PC-9 (cell line): ENCODE measurements around the gene PDE4B.

Experiments
- EZH2 ChIP-seq: fragments of 200-600 bp; sonication (generic); IDR thresholded peaks from 2 replicates; pipeline ENCODE4 v1.8.0; 2017; ENCODE audit warnings: antibody characterized with exemption, low read depth
- TF ChIP-seq, protein P1 (sequence below): fragments of 200-600 bp; sonication (generic); conservative IDR thresholded peaks from 2 replicates; pipeline ENCODE4 v1.6.1; 2017; ENCODE audit warnings: mixed run types, antibody characterized with exemption, mild to moderate bottlenecking, moderate library complexity

DNA sequence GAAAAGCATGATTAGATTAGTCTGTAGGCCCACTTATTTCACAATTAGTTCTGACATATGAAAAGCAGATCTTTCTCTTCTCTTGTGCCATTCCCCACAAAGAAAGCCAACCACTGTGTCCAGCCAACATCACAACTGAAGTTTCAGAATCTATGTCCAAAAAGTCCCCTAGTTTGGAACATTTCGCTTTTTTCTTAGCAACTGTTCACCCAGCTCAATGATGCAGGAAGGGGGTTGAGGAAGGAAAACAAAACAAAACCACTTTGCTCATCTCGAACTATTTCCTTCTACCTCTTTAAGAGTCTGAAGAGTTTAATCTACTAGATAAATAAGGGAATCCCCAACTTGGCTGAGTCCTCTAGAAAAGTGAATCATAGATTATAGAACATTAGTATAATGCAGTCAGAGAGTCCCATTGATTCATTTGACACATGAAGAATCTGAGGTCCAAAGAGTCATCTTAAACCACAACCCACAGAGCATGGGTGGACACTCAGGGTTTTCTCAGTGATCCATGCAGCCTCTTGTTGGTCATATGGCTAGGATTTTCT is 581.9 kb downstream of the PDE4B start:
- TF ChIP-seq, protein P1, sequence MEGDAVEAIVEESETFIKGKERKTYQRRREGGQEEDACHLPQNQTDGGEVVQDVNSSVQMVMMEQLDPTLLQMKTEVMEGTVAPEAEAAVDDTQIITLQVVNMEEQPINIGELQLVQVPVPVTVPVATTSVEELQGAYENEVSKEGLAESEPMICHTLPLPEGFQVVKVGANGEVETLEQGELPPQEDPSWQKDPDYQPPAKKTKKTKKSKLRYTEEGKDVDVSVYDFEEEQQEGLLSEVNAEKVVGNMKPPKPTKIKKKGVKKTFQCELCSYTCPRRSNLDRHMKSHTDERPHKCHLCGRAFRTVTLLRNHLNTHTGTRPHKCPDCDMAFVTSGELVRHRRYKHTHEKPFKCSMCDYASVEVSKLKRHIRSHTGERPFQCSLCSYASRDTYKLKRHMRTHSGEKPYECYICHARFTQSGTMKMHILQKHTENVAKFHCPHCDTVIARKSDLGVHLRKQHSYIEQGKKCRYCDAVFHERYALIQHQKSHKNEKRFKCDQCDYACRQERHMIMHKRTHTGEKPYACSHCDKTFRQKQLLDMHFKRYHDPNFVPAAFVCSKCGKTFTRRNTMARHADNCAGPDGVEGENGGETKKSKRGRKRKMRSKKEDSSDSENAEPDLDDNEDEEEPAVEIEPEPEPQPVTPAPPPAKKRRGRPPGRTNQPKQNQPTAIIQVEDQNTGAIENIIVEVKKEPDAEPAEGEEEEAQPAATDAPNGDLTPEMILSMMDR: no peak
- TF ChIP-seq EZH2: no peak
